K562 (cell line): ENCODE results near the gene MAPT. TPM values are rescaled to one million over a fixed set of nuclear protein-coding genes. Genes with fewer than 3 reads are reported as not detected.

Experiments used
- ATAC-seq: fragments of 200-7000 bp; cut with Tn5 transposase; 3 replicates; pipeline ENCODE4 v1.9.1; 2020; ENCODE audit warnings: moderate library complexity
- BruUV-seq: library from RNA; stranded (reverse); fragments of 400-500 nt; replicated peaks from 2 replicates; lab custom pipeline; 2021; lab: Mats Ljungman, UMichigan
- CTCF ChIA-PET: fragments of 300-600 bp; formaldehyde crosslinking; extraction: SDS; loops from one replicate; lab custom pipeline; 2021; ENCODE audit warnings: low intra/inter-chr PET ratio; lab: Yijun Ruan, JAX
- POLR2A ChIA-PET: fragments of 300-600, 350-650 bp; sonication (Branson Sonifier 250); formaldehyde crosslinking; extraction: SDS; loops from one replicate; lab custom pipeline; 2021; ENCODE audit warnings: antibody characterized with exemption, inconsistent platforms; lab: Yijun Ruan, JAX
- DNase-seq, 4 experiments: peaks; one replicate each; pipeline versions ENCODE4 v3.0.0 to v3.0.0-alpha.2; 2011 to 2018; ENCODE audit warnings: low spot score in 3 of 4, mixed read lengths in 3 of 4; ENCODE audit errors: extremely low read depth in 1 of 4
- FAIRE-seq: peaks from 2 replicates; lab custom pipeline; 2011; peaks lifted over from hg19 to GRCh38; lab: Jason Lieb, UNC
- H2AFZ ChIP-seq: 2 replicates; pipeline ENCODE4 v1.6.0; 2011; ENCODE audit warnings: low read depth, low read length, control low read depth, inconsistent platforms
- H3K27ac ChIP-seq: fragments of 200-600 bp; 3 replicates; pipeline ENCODE4 v1.8.0; 2011; ENCODE audit warnings: low read depth, mild to moderate bottlenecking, control low read depth, inconsistent platforms, low read length, moderate library complexity, mixed read lengths; ENCODE audit errors: extremely low read depth
- H3K27me3 ChIP-seq, 2 experiments: fragments of 300-600 bp in 1 of 2; 2 replicates in 1 of 2; 3 replicates in 1 of 2; pipeline versions ENCODE4 v1.6.0 to v1.8.0; 2011; ENCODE audit warnings: inconsistent platforms in 2 of 2, low read length in 2 of 2, mild to moderate bottlenecking in 1 of 2, mixed read lengths in 1 of 2, moderate library complexity in 1 of 2; ENCODE audit not compliant: control insufficient read depth in 2 of 2, insufficient read depth in 2 of 2
- H3K36me3 ChIP-seq: fragments of 300-600 bp; 3 replicates; pipeline ENCODE4 v1.8.0; 2011; ENCODE audit warnings: mild to moderate bottlenecking, low read length, inconsistent platforms; ENCODE audit not compliant: control insufficient read depth, insufficient read depth
- H3K4me1 ChIP-seq, 2 experiments: fragments of 200-600 bp in 1 of 2; replicated peaks in 1 of 2; 2 replicates in 1 of 2; 3 replicates in 1 of 2; pipeline versions ENCODE4 v1.5.1 to v1.8.0; 2011; ENCODE audit warnings: inconsistent platforms in 2 of 2, low read length in 2 of 2, mild to moderate bottlenecking in 1 of 2, mixed read lengths in 1 of 2, moderate library complexity in 1 of 2; ENCODE audit not compliant: control insufficient read depth in 2 of 2, insufficient read depth in 2 of 2
- H3K4me2 ChIP-seq: 2 replicates; pipeline ENCODE4 v1.6.1; 2011; ENCODE audit warnings: low read length, control low read depth, inconsistent platforms, mixed read lengths; ENCODE audit not compliant: insufficient read depth
- H3K4me3 ChIP-seq: fragments of 200-600 bp; sonication (generic), shearing (Covaris generic); 2 replicates; pipeline ENCODE4 v1.5.1; 2016; ENCODE audit warnings: control low read depth, inconsistent platforms
- H3K79me2 ChIP-seq: fragments of 200-600 bp; 3 replicates; pipeline ENCODE4 v1.8.0; 2011; ENCODE audit warnings: low read length, inconsistent platforms; ENCODE audit not compliant: control insufficient read depth, insufficient read depth
- H3K9ac ChIP-seq, 2 experiments: 2 replicates each; pipeline versions ENCODE4 v1.6.0 to v1.6.1; 2011; ENCODE audit warnings: low read depth in 2 of 2, low read length in 2 of 2, control low read depth in 1 of 2, inconsistent platforms in 1 of 2, mild to moderate bottlenecking in 1 of 2, mixed read lengths in 1 of 2; ENCODE audit not compliant: insufficient read depth in 1 of 2
- H3K9me1 ChIP-seq: one replicate; pipeline ENCODE4 v1.6.0; 2011; ENCODE audit warnings: inconsistent platforms, mild to moderate bottlenecking, low read length, moderate library complexity; ENCODE audit not compliant: control insufficient read depth, insufficient read depth
- H3K9me3 ChIP-seq: replicated peaks from 2 replicates; pipeline ENCODE4 v1.5.1; 2011; ENCODE audit warnings: low read depth, low read length, inconsistent platforms; ENCODE audit not compliant: control insufficient read depth, insufficient read depth
- H4K20me1 ChIP-seq: replicated peaks from 2 replicates; pipeline ENCODE4 v1.6.1; 2011; ENCODE audit warnings: low read length, inconsistent platforms, mixed read lengths; ENCODE audit not compliant: control insufficient read depth, insufficient read depth
- ELF1 ChIP-seq: fragments of 200-800 bp; sonication (Bioruptor generic); IDR thresholded peaks from 2 replicates; pipeline ENCODE4 v1.6.1; 2016; ENCODE audit warnings: missing genetic modification characterization, missing compliant biosample characterization
- FOXK1 ChIP-seq: sonication (generic); formaldehyde crosslinking; IDR thresholded peaks from 2 replicates; pipeline ENCODE4 v1.8.0; 2022; ENCODE audit warnings: missing genetic modification reagents, mild to moderate bottlenecking, borderline replicate concordance
- GTF2E2 ChIP-seq: fragments of 200-800 bp; sonication (Bioruptor generic); IDR thresholded peaks from 2 replicates; pipeline ENCODE4 v1.6.1; 2016; ENCODE audit warnings: missing genetic modification characterization, missing compliant biosample characterization
- MCM7 ChIP-seq, 2 experiments: fragments of 450-650 bp; IDR thresholded peaks; 2 replicates each; pipeline ENCODE4 v1.6.1; 2016 to 2018
- NBN ChIP-seq: fragments of 450-650 bp; IDR thresholded peaks from 2 replicates; pipeline ENCODE4 v1.6.1; 2016; ENCODE audit warnings: low read depth, mild to moderate bottlenecking
- SIRT6 ChIP-seq: IDR thresholded peaks from one replicate; pipeline ENCODE4 v1.6.1; 2012; ENCODE audit warnings: low read depth, mild to moderate bottlenecking, control low read depth, inconsistent platforms, low read length, moderate library complexity
- SRSF1 ChIP-seq: fragments of 200-400 bp; formaldehyde crosslinking; IDR thresholded peaks from 2 replicates; pipeline ENCODE4 v1.6.1; 2017; ENCODE audit warnings: mild to moderate bottlenecking, low read depth, low read length, moderate library complexity
- TCFL5 ChIP-seq: fragments of 250-450 bp; sonication (Bioruptor Pico); conservative IDR thresholded peaks from 2 replicates; pipeline ENCODE4 v1.6.1; 2021; ENCODE audit warnings: mild to moderate bottlenecking, moderate library complexity, matching md5 sums
- ZBTB26 ChIP-seq: fragments of 450-650 bp; formaldehyde crosslinking; IDR thresholded peaks from 2 replicates; pipeline ENCODE4 v1.4.0; 2022; ENCODE audit warnings: missing genetic modification characterization
- ZNF133 ChIP-seq: fragments of 250-450 bp; sonication (Bioruptor Pico); IDR thresholded peaks from 2 replicates; pipeline ENCODE4 v1.4.0; 2020; ENCODE audit warnings: mild to moderate bottlenecking
- WGBS: fragments of 100-300 bp; shearing (Covaris generic); methylation state at CpG from one replicate; pipeline ENCODE4 v1.1.6; 2016; ENCODE audit warnings: low coverage, mixed read lengths; ENCODE audit not compliant: insufficient coverage; ENCODE audit errors: missing lambda C conversion rate; 5-methylcytosine and 5-hydroxymethylcytosine counted together
- in situ Hi-C: fragments of 300-500 bp; cut with MboI; formaldehyde crosslinking; loops from 4 replicates; pipeline ENCODE4 v1.15.0; 2018; ENCODE audit warnings: inconsistent platforms, mixed read lengths
- intact Hi-C: fragments of 100-400 bp; cut with micrococcal nuclease; formaldehyde crosslinking; loops from 2 replicates; pipeline ENCODE4 v1.14.2; 2022
- polyA plus RNA-seq, 8 experiments: library from polyadenylated mRNA; depleted of rRNA in 4 of 8; stranded (reverse) in 5 of 8; unstranded in 3 of 8; fragments of >200 nt; fragmentation: Nextera tagmentation in 2 of 8; fragmentation: Illumina TruSeq in 1 of 8; extraction: Ambion mirVana in 2 of 8; extraction: Trizol in 1 of 8; gene quantifications; 2 replicates each; pipeline versions ENCODE4 v1.2.1 to v1.2.3, GENCODE V29; 2011 to 2014; ENCODE audit warnings: inconsistent platforms in 1 of 8, missing spikeins in 1 of 8
- total RNA-seq, 7 experiments: library from RNA; depleted of rRNA in 6 of 7; stranded (reverse); fragments of >200 nt in 6 of 7; fragmentation: Illumina TruSeq in 2 of 7; extraction: Trizol in 2 of 7; gene quantifications; 2 replicates each; pipeline versions ENCODE4 v1.2.1 to v1.2.3, GENCODE V29; 2011 to 2021; ENCODE audit warnings: low replicate concordance in 1 of 7

The MAPT gene
- total and polyA plus RNA-seq, 9 of the 15 experiments (the other 6 are each of a cell fraction or from before 2014, with no cell fraction given): 0.04 to 1.1 (median 0.36) TPM

GRCh38 chr17:45904866-45905265 lies 10.5 kb downstream of the MAPT start:
- no peak for FAIRE-seq
- Histone ChIP-seq H3K9me1 (no peaks in the 10 kb centered on the region), H3K4me3 (no peak overlapping the region), H3K9me3 (no peaks in the 10 kb centered on the region), H3K79me2 (no peaks in the 10 kb centered on the region), H3K4me2 (no peak overlapping the region), H3K27me3 (peaks cover 24 to 47% of the 10 kb centered on the region in 2 experiments), H4K20me1 (peaks cover 13% of the 10 kb centered on the region; the same call in 1 of the 2 replicates), H3K27ac (no peak overlapping the region), H2AFZ (no peak overlapping the region), H3K4me1 (peaks cover 8 to 13% of the 10 kb centered on the region in 2 experiments), H3K36me3 (no peaks in the 10 kb centered on the region), H3K9ac (no peak overlapping the region)
- no peak for ATAC-seq
- POLR2A ChIA-PET: no interaction called here
- CTCF ChIA-PET: no interaction called here
- no TSS peak for BruUV-seq
- WGBS: 6% methylated on average over 6 of the region's 6 CpGs
- DNase-seq: no peak
- intact Hi-C loops: no loop called here
- in situ Hi-C loops: no loop called here
- TF ChIP-seq SRSF1: no peak
- TF ChIP-seq ZBTB26: no peak
- no peak for TF ChIP-seq FOXK1 (CRISPR knock-in tag)
- TF ChIP-seq TCFL5 (CRISPR knock-in tag): no peak
- no peak for TF ChIP-seq ZNF133 (CRISPR knock-in tag)
- no peak for TF ChIP-seq MCM7 (IDR thresholded peaks at IDR 0.05)
- TF ChIP-seq GTF2E2: no peak
- TF ChIP-seq SIRT6: no peak
- no peak for TF ChIP-seq NBN
- no peak for TF ChIP-seq ELF1 (tag)
- TF ChIP-seq, all 486 proteins: peak for 0
